ENCODE results near the gene ARF6.
"Not testable (repeated sequence)": the region's sequence is repeated elsewhere in the genome, so short reads cannot be mapped to it uniquely, and the experiment has no call there.

ARF6 gene

DNA sequence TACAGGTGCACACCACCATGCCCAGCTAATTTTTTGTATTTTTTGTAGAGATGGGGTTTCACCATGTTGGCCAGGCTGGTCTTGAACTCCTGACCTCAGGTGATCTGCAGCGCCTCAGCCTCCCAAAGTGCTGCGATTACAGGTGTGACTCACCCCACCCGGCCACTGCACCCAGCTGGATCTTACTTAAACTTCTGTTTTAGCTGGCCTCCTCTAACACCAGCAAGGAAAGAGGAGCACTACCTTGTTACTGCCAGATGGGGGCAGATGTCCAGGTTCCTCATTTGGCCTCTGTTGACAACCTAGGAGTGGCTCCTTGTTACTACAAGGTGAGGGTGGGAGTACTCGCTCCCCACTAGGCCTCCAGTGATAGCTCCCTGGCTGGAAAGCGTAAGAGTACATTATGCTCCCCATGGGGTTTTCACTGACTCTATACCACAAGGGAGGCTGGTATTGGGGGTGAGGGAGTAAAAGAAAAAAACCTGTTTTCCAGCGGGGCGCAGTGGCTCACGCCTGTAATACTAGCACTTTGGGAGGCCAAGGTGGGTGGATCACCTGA is 13.2 kb upstream of the ARF6 start:
- DNase-seq: no peak

- no peak for DNase-seq
Observed at GRCh38 chr14:49880267-49881064, 12.4 kb upstream of the ARF6 start.

- no peak for DNase-seq
Observed at GRCh38 chr14:49881350-49882001, 11.4 kb upstream of the ARF6 start.

GRCh38 chr14:49882826-49883694 is 9.8 kb upstream of the ARF6 start:
- DNase-seq: no peak

DNA sequence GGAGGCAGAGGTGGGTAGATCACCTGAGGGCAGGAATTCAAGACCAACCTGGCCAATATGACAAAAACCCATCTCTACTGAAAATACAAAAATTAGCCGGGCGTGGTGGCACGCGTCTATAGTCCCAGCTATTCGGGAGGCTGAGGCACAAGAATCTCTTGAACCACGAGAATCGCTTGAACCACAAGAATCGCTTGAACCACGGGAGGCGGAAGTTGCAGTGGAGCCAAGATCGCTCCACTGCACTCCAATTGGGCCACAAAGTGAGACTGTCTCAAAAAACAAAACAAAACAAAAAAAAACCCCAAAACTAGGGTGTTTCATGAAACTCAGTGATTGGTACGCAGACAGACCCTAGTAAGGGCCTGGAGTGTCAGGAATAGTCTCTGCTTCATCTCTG is 6.4 kb upstream of the ARF6 start:
- DNase-seq: no peak

DNA sequence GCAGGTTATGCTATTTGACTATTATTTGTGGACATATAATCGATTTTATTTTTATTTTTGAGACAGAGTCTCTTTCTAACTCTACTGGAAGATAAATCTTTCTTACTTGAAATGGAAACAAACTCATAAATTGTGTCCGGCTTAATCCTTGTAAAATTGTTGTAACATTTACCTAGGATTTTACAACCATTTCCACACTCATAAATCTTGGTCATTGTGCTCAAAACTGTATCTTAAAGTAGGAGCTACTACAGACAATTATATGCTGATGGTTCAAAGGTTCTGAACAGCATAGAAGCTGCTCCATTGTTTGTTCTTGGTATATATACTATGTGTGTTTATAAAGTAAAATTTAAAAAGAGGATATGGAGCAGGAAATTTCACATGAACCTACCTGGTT is 4.6 kb upstream of the ARF6 start:
- no peak for DNase-seq

GRCh38 chr14:49892301-49892635 is 614 bp upstream of the ARF6 start:
- no peak for DNase-seq

DNA sequence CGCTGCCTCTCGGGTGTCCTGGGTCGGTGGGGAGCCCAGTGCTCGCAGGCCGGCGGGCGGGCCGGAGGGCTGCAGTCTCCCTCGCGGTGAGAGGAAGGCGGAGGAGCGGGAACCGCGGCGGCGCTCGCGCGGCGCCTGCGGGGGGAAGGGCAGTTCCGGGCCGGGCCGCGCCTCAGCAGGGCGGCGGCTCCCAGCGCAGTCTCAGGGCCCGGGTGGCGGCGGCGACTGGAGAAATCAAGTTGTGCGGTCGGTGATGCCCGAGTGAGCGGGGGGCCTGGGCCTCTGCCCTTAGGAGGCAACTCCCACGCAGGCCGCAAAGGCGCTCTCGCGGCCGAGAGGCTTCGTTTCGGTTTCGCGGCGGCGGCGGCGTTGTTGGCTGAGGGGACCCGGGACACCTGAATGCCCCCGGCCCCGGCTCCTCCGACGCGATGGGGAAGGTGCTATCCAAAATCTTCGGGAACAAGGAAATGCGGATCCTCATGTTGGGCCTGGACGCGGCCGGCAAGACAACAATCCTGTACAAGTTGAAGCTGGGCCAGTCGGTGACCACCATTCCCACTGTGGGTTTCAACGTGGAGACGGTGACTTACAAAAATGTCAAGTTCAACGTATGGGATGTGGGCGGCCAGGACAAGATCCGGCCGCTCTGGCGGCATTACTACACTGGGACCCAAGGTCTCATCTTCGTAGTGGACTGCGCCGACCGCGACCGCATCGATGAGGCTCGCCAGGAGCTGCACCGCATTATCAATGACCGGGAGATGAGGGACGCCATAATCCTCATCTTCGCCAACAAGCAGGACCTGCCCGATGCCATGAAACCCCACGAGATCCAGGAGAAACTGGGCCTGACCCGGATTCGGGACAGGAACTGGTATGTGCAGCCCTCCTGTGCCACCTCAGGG is 679 bp downstream of the ARF6 start:
- peak; percentile 74 for DNase-seq

- DNase-seq: not testable (repeated sequence)
Observed at GRCh38 chr14:49894214-49895107, 1.6 kb downstream of the ARF6 start.

GRCh38 chr14:49895480-49895879 is 2.6 kb downstream of the ARF6 start:
- no peak for DNase-seq

- not testable (repeated sequence) for DNase-seq
Observed at GRCh38 chr14:49896272-49896671, 3.4 kb downstream of the ARF6 start.

DNA sequence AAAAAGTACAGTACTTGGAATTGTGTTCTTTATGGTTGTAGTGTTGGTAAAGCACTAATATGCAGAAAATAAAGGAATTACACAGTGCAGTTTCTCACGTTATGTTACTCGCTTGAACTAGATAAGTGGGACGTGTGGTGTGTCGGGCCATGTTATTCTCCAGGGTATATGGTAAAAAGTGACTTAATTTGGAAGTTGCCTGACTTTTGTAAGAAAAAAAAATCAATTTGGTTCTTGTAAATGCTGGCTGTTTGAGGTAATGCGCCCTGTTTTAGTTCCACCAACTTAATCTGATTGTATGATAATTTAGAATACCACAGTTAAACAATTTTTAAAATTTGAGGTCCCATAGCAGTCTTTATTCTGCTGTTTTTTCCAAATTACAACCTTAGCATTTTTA is 4.1 kb downstream of the ARF6 start:
- no peak for DNase-seq

GRCh38 chr14:49897414-49897813 is 4.5 kb downstream of the ARF6 start:
- no peak for DNase-seq

DNA sequence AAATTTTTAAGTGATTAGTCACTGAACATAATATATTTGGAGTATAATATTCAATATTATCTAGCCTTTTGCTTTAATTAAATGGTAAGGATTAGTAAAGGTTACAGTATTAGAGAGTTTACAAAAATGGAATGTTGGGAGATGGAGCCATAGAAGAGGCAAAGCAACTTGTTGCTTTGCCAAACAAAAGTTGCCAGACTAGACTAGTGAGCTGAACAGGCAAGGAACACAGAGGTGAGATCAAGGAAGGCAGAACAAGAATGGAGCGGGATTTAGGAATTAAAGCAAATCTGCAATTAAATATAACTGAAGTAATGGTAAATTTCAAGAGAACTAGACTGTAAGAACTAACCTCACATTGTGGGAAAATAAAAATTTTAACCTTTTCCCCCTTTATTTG is 5.1 kb downstream of the ARF6 start:
- DNase-seq: no peak

- no peak for DNase-seq
Observed at GRCh38 chr14:49898485-49898884, 5.6 kb downstream of the ARF6 start.

- DNase-seq: no peak
Observed at GRCh38 chr14:49900973-49901372, 8.1 kb downstream of the ARF6 start.

GRCh38 chr14:49902679-49903246 is 9.9 kb downstream of the ARF6 start:
- DNase-seq: not testable (repeated sequence)

- no peak for DNase-seq
Observed at GRCh38 chr14:49904270-49904669, 11.4 kb downstream of the ARF6 start.

GRCh38 chr14:49905989-49906388 is 13.1 kb downstream of the ARF6 start:
- no peak for DNase-seq

DNA sequence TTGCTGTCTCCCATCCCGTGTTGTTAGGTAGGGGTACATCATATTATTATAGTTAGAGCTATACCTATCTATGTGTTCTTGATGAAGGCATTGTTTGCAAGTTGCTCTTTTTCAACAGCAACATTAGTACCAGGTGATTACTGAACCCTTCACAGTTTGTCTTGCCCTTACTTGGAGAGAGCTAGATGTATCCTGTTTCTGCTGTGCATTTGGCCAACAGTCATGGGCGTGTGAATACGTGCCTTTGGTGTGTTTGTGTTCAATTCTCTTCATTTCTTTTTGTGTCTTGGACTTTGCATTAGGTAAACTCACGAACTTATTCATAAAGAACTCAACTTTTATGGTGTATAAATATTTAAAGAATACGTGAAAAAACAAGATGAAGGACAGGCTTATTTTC is 14.3 kb downstream of the ARF6 start:
- no peak for DNase-seq

- DNase-seq: no peak
Observed at GRCh38 chr14:49908433-49908782, 15.5 kb downstream of the ARF6 start.
